HepG2 (cell line): ENCODE measurements around the gene SIN3A. TPM values are rescaled to one million over a fixed set of nuclear protein-coding genes. Genes with fewer than 3 reads are reported as not detected.

Source experiments
- CEBPG ChIP-seq: IDR thresholded peaks from 2 replicates; pipeline ENCODE4 v1.6.1; 2016
- FOXO1 ChIP-seq: sonication (generic); formaldehyde crosslinking; IDR thresholded peaks from 2 replicates; pipeline ENCODE4 v1.4.0; 2020; ENCODE audit warnings: missing genetic modification reagents
- FOXP1 ChIP-seq, 2 experiments: fragments of 450-650 bp in 1 of 2; IDR thresholded peaks; 2 replicates each; pipeline ENCODE4 v1.6.1; 2017 to 2018; ENCODE audit warnings: antibody characterized with exemption in 1 of 2
- NAIF1 ChIP-seq: sonication (generic); formaldehyde crosslinking; IDR thresholded peaks from 2 replicates; pipeline ENCODE4 v1.5.0; 2020; ENCODE audit warnings: mild to moderate bottlenecking, missing genetic modification reagents, borderline replicate concordance
- TARDBP ChIP-seq: sonication (generic); formaldehyde crosslinking; IDR thresholded peaks from 2 replicates; pipeline ENCODE4 v1.8.0; 2022; ENCODE audit warnings: mild to moderate bottlenecking, missing genetic modification reagents
- ZNF121 ChIP-seq: sonication (generic); formaldehyde crosslinking; IDR thresholded peaks from 2 replicates; pipeline ENCODE4 v1.5.0; 2020; ENCODE audit warnings: mild to moderate bottlenecking, missing genetic modification reagents
- ZNF274 ChIP-seq: sonication (generic); formaldehyde crosslinking; IDR thresholded peaks from 2 replicates; pipeline ENCODE4 v1.5.1; 2020; ENCODE audit warnings: mild to moderate bottlenecking, missing genetic modification reagents
- ZNF720 ChIP-seq: sonication (generic); formaldehyde crosslinking; IDR thresholded peaks from 2 replicates; pipeline ENCODE4 v1.4.0; 2020; ENCODE audit warnings: missing genetic modification reagents
- ZNF747 ChIP-seq: sonication (generic); formaldehyde crosslinking; IDR thresholded peaks from 2 replicates; pipeline ENCODE4 v1.8.1; 2023; ENCODE audit warnings: missing genetic modification reagents, mild to moderate bottlenecking, borderline replicate concordance
- polyA plus RNA-seq, 8 experiments: library from polyadenylated mRNA; depleted of rRNA in 3 of 8; stranded (reverse) in 7 of 8; unstranded in 1 of 8; fragments of >200 nt; fragmentation: Illumina TruSeq in 4 of 8; extraction: Trizol in 4 of 8; gene quantifications; 2 replicates each; pipeline versions ENCODE4 v1.2.1 to v1.2.3, GENCODE V29; 2011 to 2016; ENCODE audit warnings: low read depth in 4 of 8, missing spikeins in 1 of 8, mixed read lengths in 1 of 8; ENCODE audit not compliant: insufficient read depth in 1 of 8
- total RNA-seq, 5 experiments: library from RNA; depleted of rRNA; stranded (reverse); fragments of >200 nt; fragmentation: Illumina TruSeq; extraction: Trizol; gene quantifications; 2 replicates each; pipeline ENCODE4 v1.2.3, GENCODE V29; 2016; ENCODE audit warnings: low read depth in 1 of 5
- TF ChIP-seq, protein P1 (sequence below): sonication (generic); formaldehyde crosslinking; IDR thresholded peaks from one replicate; pipeline ENCODE4 v1.5.1; 2020; ENCODE audit warnings: mild to moderate bottlenecking, missing genetic modification reagents; ENCODE audit errors: not compliant biosample characterization
- TF ChIP-seq, protein P2 (sequence below): sonication (generic); formaldehyde crosslinking; IDR thresholded peaks from 2 replicates; pipeline ENCODE4 v1.8.0; 2022; ENCODE audit warnings: mild to moderate bottlenecking, missing genetic modification reagents, borderline replicate concordance
- TF ChIP-seq, protein P3 (sequence below): IDR thresholded peaks from 2 replicates; pipeline ENCODE4 v1.6.1; 2016; ENCODE audit warnings: missing compliant biosample characterization, missing genetic modification reagents, borderline replicate concordance
- TF ChIP-seq, protein P4 (sequence below): sonication (generic); formaldehyde crosslinking; IDR thresholded peaks from 2 replicates; pipeline ENCODE4 v1.8.1; 2022; ENCODE audit warnings: low read depth, mild to moderate bottlenecking, missing genetic modification reagents

Gene SIN3A
- total and polyA plus RNA-seq, 2 of the 13 experiments (the other 11 are each of a cell fraction or from before 2014, with no cell fraction given), result 16.1 to 28.1 TPM

DNA sequence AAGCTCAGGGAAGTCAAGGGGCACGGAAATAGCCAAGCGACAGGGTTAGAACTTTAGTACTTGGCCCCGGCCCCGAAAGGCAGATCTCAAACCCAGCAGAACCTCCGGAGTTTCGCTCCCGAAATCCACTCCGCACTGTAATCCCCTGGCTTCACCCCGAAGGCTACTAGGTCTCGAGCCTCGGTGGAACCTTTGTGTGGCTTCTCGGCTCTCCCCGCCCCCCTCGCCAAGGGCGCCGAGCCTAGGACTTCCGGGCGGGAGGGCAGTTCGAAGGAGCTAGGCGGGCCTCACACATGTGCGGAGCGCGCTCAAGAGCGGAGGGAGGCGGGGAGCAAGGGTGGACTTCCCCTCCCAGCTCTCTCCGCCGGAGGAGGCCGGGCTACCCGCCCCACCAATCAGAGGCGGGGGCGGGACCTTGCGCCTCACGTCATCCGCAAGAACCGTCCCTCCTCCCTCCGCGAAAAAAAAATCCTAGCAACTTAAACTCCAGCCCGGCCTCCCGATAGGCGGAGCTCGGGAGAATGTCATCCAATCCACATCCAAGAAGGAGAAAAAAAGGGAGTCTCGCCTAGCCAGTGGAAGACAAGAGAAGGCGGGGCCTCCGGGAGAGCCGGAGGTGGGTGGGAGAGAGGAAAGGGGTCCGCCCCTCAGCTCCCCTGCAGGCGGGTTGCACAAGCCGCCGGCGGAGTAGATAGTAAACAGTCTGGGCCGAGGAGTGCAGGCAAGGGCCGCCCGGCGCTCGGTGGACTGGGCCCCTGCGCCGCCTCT is 2.4 kb upstream of the SIN3A start (continued):
- TF ChIP-seq, protein P1, sequence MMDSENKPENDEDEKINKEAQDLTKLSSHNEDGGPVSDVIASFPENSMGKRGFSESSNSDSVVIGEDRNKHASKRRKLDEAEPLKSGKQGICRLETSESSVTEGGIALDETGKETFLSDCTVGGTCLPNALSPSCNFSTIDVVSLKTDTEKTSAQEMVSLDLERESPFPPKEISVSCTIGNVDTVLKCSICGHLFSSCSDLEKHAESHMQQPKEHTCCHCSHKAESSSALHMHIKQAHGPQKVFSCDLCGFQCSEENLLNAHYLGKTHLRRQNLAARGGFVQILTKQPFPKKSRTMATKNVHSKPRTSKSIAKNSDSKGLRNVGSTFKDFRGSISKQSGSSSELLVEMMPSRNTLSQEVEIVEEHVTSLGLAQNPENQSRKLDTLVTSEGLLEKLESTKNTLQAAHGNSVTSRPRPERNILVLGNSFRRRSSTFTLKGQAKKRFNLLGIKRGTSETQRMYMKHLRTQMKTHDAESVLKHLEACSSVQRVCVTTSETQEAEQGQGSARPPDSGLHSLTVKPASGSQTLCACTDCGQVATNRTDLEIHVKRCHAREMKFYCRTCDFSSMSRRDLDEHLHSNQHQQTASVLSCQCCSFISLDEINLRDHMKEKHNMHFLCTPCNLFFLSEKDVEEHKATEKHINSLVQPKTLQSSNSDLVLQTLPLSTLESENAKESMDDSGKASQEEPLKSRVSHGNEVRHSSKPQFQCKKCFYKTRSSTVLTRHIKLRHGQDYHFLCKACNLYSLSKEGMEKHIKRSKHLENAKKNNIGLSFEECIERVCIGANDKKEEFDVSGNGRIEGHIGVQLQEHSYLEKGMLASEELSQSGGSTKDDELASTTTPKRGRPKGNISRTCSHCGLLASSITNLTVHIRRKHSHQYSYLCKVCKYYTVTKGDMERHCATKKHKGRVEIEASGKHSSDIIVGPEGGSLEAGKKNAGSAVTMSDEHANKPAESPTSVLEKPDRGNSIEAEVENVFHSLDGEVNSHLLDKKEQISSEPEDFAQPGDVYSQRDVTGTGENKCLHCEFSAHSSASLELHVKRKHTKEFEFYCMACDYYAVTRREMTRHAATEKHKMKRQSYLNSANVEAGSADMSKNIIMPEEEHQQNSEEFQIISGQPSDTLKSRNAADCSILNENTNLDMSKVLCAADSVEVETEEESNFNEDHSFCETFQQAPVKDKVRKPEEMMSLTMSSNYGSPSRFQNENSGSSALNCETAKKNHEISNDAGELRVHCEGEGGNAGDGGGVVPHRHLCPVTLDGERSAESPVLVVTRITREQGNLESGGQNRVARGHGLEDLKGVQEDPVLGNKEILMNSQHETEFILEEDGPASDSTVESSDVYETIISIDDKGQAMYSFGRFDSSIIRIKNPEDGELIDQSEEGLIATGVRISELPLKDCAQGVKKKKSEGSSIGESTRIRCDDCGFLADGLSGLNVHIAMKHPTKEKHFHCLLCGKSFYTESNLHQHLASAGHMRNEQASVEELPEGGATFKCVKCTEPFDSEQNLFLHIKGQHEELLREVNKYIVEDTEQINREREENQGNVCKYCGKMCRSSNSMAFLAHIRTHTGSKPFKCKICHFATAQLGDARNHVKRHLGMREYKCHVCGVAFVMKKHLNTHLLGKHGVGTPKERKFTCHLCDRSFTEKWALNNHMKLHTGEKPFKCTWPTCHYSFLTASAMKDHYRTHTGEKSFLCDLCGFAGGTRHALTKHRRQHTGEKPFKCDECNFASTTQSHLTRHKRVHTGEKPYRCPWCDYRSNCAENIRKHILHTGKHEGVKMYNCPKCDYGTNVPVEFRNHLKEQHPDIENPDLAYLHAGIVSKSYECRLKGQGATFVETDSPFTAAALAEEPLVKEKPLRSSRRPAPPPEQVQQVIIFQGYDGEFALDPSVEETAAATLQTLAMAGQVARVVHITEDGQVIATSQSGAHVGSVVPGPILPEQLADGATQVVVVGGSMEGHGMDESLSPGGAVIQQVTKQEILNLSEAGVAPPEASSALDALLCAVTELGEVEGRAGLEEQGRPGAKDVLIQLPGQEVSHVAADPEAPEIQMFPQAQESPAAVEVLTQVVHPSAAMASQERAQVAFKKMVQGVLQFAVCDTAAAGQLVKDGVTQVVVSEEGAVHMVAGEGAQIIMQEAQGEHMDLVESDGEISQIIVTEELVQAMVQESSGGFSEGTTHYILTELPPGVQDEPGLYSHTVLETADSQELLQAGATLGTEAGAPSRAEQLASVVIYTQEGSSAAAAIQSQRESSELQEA, result peak; percentile 45
- TF ChIP-seq NAIF1 (CRISPR knock-in tag) (0 out of 2 replicates have a peak, but pooled peaks have one; percentile 65), ZNF121 (CRISPR knock-in tag) (no peak), ZNF747 (CRISPR knock-in tag) (no peak; the same call in 1 of the 2 replicates), TARDBP (peak; percentile 85), CEBPG (CRISPR knock-in tag) (peak; percentile 85), ZNF720 (no peak), FOXO1 (CRISPR knock-in tag) (peak; percentile 74), FOXP1 (IDR thresholded peaks at IDR 0.05) (no peak), FOXP1 (CRISPR knock-in tag; IDR thresholded peaks at IDR 0.05) (no peak), ZNF274 (CRISPR knock-in tag) (peak; percentile 95)
- TF ChIP-seq, protein P2, sequence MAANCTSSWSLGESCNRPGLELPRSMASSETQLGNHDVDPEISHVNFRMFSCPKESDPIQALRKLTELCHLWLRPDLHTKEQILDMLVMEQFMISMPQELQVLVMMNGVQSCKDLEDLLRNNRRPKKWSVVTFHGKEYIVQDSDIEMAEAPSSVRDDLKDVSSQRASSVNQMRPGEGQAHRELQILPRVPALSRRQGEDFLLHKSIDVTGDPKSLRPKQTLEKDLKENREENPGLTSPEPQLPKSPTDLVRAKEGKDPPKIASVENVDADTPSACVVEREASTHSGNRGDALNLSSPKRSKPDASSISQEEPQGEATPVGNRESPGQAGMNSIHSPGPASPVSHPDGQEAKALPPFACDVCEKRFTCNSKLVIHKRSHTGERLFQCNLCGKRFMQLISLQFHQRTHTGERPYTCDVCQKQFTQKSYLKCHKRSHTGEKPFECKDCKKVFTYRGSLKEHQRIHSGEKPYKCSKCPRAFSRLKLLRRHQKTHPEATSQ (CRISPR knock-in tag), result 0 out of 2 replicates have a peak, but pooled peaks have one; percentile 41
- TF ChIP-seq, protein P3, sequence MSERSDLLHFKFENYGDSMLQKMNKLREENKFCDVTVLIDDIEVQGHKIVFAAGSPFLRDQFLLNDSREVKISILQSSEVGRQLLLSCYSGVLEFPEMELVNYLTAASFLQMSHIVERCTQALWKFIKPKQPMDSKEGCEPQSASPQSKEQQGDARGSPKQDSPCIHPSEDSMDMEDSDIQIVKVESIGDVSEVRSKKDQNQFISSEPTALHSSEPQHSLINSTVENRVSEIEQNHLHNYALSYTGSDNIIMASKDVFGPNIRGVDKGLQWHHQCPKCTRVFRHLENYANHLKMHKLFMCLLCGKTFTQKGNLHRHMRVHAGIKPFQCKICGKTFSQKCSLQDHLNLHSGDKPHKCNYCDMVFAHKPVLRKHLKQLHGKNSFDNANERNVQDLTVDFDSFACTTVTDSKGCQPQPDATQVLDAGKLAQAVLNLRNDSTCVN (CRISPR knock-in tag), result 0 out of 2 replicates have a peak, but pooled peaks have one; percentile 36
- TF ChIP-seq, protein P4, sequence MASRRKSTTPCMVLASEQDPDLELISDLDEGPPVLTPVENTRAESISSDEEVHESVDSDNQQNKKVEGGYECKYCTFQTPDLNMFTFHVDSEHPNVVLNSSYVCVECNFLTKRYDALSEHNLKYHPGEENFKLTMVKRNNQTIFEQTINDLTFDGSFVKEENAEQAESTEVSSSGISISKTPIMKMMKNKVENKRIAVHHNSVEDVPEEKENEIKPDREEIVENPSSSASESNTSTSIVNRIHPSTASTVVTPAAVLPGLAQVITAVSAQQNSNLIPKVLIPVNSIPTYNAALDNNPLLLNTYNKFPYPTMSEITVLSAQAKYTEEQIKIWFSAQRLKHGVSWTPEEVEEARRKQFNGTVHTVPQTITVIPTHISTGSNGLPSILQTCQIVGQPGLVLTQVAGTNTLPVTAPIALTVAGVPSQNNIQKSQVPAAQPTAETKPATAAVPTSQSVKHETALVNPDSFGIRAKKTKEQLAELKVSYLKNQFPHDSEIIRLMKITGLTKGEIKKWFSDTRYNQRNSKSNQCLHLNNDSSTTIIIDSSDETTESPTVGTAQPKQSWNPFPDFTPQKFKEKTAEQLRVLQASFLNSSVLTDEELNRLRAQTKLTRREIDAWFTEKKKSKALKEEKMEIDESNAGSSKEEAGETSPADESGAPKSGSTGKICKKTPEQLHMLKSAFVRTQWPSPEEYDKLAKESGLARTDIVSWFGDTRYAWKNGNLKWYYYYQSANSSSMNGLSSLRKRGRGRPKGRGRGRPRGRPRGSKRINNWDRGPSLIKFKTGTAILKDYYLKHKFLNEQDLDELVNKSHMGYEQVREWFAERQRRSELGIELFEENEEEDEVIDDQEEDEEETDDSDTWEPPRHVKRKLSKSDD, result 0 out of 2 replicates have a peak, but pooled peaks have one; percentile 40
